Measurements from ENCODE around the gene KLF3.

Gene KLF3

DNA sequence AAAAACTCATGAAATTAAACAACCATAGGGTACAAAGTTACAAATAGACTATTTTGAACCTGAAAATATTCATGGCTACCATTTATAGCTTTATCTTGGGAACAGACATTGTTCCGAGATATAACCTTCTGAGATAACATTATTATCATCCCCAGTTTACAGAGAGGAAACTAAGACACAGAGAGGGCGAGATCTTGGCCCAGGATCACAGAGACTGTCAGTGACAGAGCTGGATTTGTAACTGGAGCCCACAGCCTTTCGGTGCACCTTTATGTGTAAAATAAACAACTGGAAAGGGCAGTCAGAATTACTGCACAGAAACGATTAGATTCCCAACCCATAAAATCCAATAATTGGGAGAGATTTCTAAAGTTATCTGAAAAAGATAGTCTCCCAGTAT is 28.4 kb downstream of the KLF3 start:
- no peaks in the 10 kb centered on the region for H3K9me2 ChIP-seq (replicated peaks; ENCODE audit: control insufficient read depth, low read length)
- no peaks in the 10 kb centered on the region for H4K20me1 ChIP-seq (ENCODE audit: control insufficient read depth, insufficient read depth, low read depth, low read length)
- H3K4me2 ChIP-seq (ENCODE audit: low read length) = no peak overlapping the region
- H3K79me2 ChIP-seq (ENCODE audit: control insufficient read depth, low read length) = no peaks in the 10 kb centered on the region
- no peak for TF ChIP-seq EZH2phosphoT487 (IDR thresholded peaks at IDR 0.05; ENCODE audit: borderline replicate concordance, low read length)
- TF ChIP-seq, protein P1, sequence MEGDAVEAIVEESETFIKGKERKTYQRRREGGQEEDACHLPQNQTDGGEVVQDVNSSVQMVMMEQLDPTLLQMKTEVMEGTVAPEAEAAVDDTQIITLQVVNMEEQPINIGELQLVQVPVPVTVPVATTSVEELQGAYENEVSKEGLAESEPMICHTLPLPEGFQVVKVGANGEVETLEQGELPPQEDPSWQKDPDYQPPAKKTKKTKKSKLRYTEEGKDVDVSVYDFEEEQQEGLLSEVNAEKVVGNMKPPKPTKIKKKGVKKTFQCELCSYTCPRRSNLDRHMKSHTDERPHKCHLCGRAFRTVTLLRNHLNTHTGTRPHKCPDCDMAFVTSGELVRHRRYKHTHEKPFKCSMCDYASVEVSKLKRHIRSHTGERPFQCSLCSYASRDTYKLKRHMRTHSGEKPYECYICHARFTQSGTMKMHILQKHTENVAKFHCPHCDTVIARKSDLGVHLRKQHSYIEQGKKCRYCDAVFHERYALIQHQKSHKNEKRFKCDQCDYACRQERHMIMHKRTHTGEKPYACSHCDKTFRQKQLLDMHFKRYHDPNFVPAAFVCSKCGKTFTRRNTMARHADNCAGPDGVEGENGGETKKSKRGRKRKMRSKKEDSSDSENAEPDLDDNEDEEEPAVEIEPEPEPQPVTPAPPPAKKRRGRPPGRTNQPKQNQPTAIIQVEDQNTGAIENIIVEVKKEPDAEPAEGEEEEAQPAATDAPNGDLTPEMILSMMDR (IDR thresholded peaks at IDR 0.05; ENCODE audit: low read depth, low read length, poor library complexity, severe bottlenecking) = no peak
- no peaks in the 10 kb centered on the region for H3K4me1 ChIP-seq (ENCODE audit: control insufficient read depth, low read length)
- no peaks in the 10 kb centered on the region for H3F3A ChIP-seq (ENCODE audit: control insufficient read depth, insufficient read depth)
- H3K27me3 ChIP-seq (ENCODE audit: control insufficient read depth, low read length) = peaks cover 20% of the 10 kb centered on the region
- H3K9me3 ChIP-seq (ENCODE audit: control insufficient read depth, insufficient read depth, low read length) = no peaks in the 10 kb centered on the region
- no peak overlapping the region for H3K27ac ChIP-seq (ENCODE audit: low read depth, low read length)
- H3K4me3 ChIP-seq (ENCODE audit: low read length) = no peak overlapping the region
- no peaks in the 10 kb centered on the region for H3K36me3 ChIP-seq (ENCODE audit: control insufficient read depth, low read length)

DNA sequence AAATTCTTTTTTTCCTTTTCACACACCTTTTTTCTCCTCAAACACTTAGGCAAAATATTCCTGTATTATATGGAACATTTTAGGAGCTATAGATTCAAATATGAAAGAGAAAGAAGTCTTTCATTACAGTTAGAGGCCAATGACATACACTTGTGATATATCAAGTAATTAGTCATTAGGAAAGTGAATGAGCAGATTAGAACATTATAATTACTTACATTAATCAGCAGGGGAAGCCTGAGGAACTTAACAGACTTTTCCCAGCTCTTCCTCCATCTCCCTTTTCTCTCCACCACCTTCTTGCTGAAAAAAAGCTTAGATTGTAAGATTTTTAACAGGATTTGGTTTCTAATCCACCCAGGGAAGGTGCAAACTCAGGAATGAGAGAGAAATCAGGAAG is 29.6 kb downstream of the KLF3 start:
- no peaks in the 10 kb centered on the region for H3F3A ChIP-seq (ENCODE audit: control insufficient read depth, insufficient read depth)
- H3K9me2 ChIP-seq (replicated peaks; ENCODE audit: control insufficient read depth, low read length) = no peaks in the 10 kb centered on the region
- TF ChIP-seq EZH2phosphoT487 (IDR thresholded peaks at IDR 0.05; ENCODE audit: borderline replicate concordance, low read length) = no peak
- TF ChIP-seq, protein P1 (IDR thresholded peaks at IDR 0.05; ENCODE audit: low read depth, low read length, poor library complexity, severe bottlenecking) = no peak
- peaks cover 24% of the 10 kb centered on the region for H3K27me3 ChIP-seq (ENCODE audit: control insufficient read depth, low read length)
- no peaks in the 10 kb centered on the region for H3K36me3 ChIP-seq (ENCODE audit: control insufficient read depth, low read length)
- H3K4me1 ChIP-seq (ENCODE audit: control insufficient read depth, low read length) = no peaks in the 10 kb centered on the region
- no peaks in the 10 kb centered on the region for H3K79me2 ChIP-seq (ENCODE audit: control insufficient read depth, low read length)
- no peak overlapping the region for H3K27ac ChIP-seq (ENCODE audit: low read depth, low read length)
- H3K4me2 ChIP-seq (ENCODE audit: low read length) = no peak overlapping the region
- no peaks in the 10 kb centered on the region for H4K20me1 ChIP-seq (ENCODE audit: control insufficient read depth, insufficient read depth, low read depth, low read length)
- H3K9me3 ChIP-seq (ENCODE audit: control insufficient read depth, insufficient read depth, low read length) = no peaks in the 10 kb centered on the region
- H3K4me3 ChIP-seq (ENCODE audit: low read length) = no peak overlapping the region

DNA sequence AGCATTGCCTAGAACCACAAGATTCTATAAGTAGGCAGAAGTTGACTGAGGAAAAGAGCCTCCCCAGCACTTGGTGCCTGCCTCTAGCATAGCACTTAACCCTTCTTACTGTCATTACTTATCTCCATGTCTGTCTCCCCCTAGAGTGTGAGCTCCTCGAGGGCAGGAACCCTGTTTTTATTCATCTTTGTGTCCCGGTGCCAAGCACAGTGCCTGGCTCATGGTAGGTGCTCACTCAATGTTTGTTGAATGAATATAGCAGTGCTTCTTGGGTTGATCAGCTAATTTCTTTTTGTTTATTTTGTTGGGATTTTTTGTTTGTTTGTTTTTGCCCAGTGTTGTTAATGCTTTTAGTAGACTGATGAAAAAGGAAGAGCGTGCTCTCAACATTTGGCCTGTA is 30.3 kb downstream of the KLF3 start:
- Histone ChIP-seq H3K36me3 (ENCODE audit: control insufficient read depth, low read length) (no peaks in the 10 kb centered on the region), H3K27ac (ENCODE audit: low read depth, low read length) (no peak overlapping the region), H3K9me3 (ENCODE audit: control insufficient read depth, insufficient read depth, low read length) (no peaks in the 10 kb centered on the region), H4K20me1 (ENCODE audit: control insufficient read depth, insufficient read depth, low read depth, low read length) (no peaks in the 10 kb centered on the region), H3K4me1 (ENCODE audit: control insufficient read depth, low read length) (no peaks in the 10 kb centered on the region), H3F3A (ENCODE audit: control insufficient read depth, insufficient read depth) (no peaks in the 10 kb centered on the region), H3K79me2 (ENCODE audit: control insufficient read depth, low read length) (no peaks in the 10 kb centered on the region), H3K9me2 (replicated peaks; ENCODE audit: control insufficient read depth, low read length) (no peaks in the 10 kb centered on the region), H3K4me3 (ENCODE audit: low read length) (no peak overlapping the region), H3K4me2 (ENCODE audit: low read length) (no peak overlapping the region), H3K27me3 (ENCODE audit: control insufficient read depth, low read length) (peaks cover 29% of the 10 kb centered on the region)
- no peak for TF ChIP-seq EZH2phosphoT487 (IDR thresholded peaks at IDR 0.05; ENCODE audit: borderline replicate concordance, low read length)
- TF ChIP-seq, protein P1 (IDR thresholded peaks at IDR 0.05; ENCODE audit: low read depth, low read length, poor library complexity, severe bottlenecking) = no peak

DNA sequence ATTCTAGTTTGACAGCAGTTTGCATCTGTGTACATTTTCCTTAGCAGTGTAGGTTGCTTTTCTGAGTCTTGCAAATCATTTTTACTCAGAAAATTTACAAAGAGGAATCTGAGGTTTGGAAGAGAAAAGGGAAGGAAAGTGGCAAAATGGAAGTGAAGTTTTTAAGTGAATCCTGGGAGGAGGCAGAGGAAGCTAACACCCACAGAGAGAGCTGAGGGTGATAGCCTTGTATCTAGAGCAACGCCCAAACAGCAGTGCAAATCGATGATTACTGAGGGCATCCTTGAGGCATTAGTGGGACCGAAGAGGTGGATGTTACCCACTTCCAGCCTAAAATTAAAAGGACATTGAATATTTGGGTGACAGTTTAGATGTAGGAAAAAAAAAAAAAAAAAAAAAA is 31.8 kb downstream of the KLF3 start:
- Histone ChIP-seq H4K20me1 (ENCODE audit: control insufficient read depth, insufficient read depth, low read depth, low read length) (no peaks in the 10 kb centered on the region), H3K9me2 (replicated peaks; ENCODE audit: control insufficient read depth, low read length) (no peaks in the 10 kb centered on the region), H3K4me2 (ENCODE audit: low read length) (no peak overlapping the region), H3K79me2 (ENCODE audit: control insufficient read depth, low read length) (no peaks in the 10 kb centered on the region), H3K4me3 (ENCODE audit: low read length) (no peak overlapping the region), H3K4me1 (ENCODE audit: control insufficient read depth, low read length) (no peaks in the 10 kb centered on the region), H3K36me3 (ENCODE audit: control insufficient read depth, low read length) (no peaks in the 10 kb centered on the region), H3K27me3 (ENCODE audit: control insufficient read depth, low read length) (peaks cover 34% of the 10 kb centered on the region), H3K27ac (ENCODE audit: low read depth, low read length) (no peak overlapping the region), H3F3A (ENCODE audit: control insufficient read depth, insufficient read depth) (no peaks in the 10 kb centered on the region), H3K9me3 (ENCODE audit: control insufficient read depth, insufficient read depth, low read length) (no peaks in the 10 kb centered on the region)
- TF ChIP-seq EZH2phosphoT487 (IDR thresholded peaks at IDR 0.05; ENCODE audit: borderline replicate concordance, low read length) = no peak
